DMS153 (cell line): ENCODE measurements around the gene INKA1.
A peak's percentile ranks its signal among the peaks of the same experiment; 100 is the strongest.
"Not testable (repeated sequence)": the region's sequence is repeated elsewhere in the genome, so short reads cannot be mapped to it uniquely, and the experiment has no call there.

Experiments
- DNase-seq: peaks from one replicate; lab custom pipeline; 2025; lab: John Stamatoyannopoulos, UW

The INKA1 gene

DNA sequence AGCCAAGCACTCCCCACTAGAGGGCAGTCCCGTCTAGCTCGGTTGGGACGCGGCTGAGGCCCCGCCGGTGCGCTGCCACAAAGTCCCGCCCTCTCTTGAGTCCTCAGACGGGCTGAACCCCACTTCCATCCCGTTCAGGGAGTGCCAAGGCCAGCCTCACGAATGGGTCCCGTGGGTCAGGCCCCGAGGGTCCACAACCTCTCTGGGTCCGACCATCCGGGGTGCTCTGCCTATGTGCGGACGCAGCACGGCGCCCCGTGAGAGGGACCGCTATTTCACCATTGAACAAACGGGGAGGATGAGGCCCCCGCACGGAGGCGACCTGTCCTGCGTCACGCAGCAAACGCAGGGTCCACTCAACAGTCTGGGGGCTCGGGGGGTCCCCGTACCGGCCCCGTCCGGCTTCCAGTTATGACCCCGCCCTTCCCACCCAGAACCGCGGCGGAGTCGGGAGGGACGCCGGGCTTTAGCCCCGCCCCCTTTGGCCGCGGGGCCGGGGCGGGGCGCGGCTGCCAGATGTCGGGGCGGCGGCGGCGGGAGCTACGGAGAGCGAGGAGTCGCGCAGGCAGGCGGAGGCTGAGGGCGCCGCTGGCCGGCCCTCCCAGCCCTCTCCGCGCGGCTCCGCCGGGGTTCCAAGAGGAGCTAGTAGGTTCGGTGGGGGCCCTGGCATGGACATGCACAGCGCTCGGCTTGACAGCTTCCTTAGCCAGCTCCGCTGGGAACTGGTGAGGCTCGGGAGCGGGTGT, at the start of gene INKA1:
INKA1 (plus strand) TSS at position 543 of the 746 bp plus-strand sequence; CDS start at position 675, 132 bp downstream.
- peak; percentile 29 for DNase-seq

DNA sequence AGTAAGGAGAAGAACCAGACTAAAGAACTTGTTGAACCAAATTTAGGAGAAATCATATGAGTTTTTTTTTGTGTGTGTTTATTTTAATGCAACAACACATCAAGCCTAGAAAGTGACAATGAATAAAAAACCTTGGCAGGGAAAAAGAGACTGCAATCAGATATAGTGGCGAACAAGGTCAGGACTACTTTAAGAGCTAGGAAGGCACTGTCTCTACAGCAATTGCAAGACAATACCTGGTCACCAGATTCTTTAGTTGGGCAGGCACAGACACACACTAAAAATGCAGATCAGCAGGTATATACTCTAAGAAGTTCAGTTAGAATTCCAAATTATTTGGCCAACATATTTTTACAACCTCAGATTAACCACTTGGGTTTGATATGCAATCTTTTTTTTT, 48.5 kb upstream of the INKA1 start:
- DNase-seq = no peak

DNA sequence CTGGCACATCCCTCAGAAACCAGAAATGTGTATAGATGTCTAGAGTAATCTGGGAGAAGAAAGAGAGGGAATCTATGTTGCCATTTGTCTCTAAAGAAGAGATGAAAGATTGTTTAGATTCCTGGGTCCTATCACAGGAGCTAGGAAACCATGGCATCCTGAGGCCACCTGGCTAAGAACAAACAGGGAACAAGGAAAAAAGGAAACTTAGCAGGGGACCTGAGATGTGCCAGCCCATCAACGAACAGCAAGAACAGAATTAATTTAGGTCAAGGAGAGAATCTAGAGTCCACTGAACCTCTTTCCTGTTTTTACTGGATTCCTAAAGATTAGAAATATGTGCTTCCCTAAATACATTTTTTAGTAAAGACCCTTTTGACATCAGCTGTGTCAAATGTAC, 47.0 kb upstream of the INKA1 start:
- DNase-seq = no peak

DNA sequence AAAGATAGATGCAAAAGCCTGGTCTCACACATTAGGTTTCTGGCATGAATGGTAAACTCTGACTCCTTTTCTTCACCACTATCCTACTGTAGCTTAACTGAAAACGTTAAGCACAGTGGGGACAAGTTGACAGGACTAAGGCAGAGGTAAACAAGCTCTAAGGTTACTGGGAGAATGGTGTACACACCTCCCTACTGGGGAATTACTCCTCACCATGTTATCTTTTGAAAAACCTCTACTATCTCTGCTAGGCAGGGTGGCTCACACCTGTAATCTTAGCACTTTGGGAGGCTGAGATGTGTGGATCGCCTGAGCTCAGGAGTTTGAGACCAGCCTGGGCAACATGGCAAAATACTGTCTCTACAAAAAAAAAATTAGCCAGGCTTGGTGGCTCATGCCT, 45.9 kb upstream of the INKA1 start:
- no peak for DNase-seq

DNA sequence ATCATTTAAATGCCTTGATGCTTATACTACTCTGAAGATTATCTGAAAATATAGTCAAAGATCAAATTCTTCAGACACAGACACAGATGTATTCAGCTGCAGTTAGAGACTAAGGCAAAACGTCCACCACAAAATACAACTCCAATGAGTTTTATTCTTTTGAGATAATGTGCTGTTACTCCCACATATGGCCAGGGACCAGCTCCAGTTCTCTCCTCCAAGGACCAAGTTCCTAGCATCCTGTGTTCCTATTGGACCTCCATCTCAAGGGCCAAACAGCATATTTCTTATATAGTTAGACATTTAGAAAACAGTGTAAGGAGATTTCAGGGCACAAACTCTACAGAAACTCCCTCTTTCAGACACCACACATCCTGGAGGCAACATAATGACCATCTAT, 43.8 kb upstream of the INKA1 start:
- no peak for DNase-seq

DNA sequence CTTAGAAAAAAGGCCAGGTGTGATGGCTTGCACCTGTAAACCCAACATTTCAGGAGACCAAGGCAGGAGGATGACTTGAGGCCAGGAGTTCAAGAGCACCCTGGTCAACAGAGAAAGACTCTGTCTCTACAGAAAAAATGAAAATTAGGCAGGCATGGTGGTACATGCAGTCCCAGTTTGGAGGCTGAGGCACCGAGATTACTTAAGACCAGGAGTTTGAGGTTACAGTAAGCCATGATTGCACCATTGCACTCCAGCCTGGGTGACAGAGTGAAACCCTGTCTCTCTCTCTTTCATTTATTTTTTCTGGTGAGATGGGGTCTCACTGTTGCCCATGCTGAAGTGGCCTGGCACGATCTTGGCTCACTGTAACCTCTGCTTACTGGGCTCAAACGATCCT, 41.4 kb upstream of the INKA1 start:
- no peak for DNase-seq

DNA sequence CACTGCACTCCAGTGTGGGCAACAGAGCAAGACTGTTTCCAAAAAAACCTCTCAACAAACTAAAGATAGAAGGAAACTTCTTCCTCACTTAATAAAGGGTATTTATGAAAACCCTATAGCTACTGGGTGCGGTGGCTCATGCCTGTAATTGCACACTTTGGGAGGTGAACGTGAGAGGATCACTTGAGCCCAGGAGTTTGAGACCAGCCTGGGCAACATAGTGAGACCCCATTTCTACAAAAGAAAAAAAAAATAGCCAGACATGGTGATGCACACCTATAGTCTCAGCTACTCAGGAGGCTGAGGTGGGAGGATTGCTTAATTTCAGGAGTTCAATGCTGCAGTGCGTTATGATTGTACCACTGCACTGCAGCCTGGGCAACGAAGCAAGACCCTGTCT, 39.1 kb upstream of the INKA1 start:
- DNase-seq = no peak

DNA sequence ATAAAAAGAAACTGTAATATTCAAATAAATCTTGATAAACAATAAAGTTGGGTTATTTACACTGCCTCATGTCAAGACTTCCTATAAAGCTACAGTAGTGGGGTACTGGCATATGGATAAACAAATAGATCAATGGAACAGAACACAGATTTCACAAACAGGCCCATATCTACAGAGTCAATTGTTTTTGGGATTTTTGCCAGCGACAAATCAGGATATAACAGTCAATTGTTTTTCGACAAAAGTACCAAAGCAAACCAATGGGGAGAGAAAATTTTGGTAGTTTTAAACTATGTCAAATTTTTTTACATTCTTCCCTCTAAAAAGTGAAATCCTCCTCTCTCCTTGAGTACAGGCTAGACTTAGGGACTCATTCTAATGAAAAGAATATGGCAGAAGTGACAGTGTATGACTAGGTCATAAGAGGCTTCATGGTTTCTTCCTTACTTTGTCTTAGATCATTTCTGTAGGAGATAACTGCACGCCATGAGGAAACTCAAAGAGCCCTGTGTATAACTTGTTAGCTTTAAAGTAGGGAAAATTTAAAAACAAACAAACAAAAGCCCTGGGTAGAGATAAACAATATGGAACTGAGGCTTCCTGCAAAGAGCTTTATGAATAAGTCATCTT, 33.7 kb upstream of the INKA1 start:
- no peak for DNase-seq

DNA sequence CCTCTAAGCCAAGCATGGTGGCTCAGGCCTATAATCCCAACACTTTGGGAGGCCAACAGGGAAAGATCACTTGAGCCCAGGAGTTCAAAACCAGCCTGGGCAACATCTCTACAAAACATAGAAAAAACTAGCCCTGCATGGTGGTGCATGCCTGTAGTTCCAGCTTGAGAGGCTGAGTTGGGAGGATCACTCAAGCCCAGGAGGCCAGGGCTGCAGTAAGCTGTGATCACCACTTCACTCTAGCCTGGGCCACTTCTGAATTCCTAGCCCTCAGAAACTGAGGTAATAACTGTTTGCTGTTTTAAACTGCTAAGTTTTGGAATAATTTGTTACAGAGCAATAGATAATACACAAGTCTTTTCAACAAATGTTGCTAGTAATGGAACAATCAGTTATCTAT, 33.1 kb upstream of the INKA1 start:
- no peak for DNase-seq

DNA sequence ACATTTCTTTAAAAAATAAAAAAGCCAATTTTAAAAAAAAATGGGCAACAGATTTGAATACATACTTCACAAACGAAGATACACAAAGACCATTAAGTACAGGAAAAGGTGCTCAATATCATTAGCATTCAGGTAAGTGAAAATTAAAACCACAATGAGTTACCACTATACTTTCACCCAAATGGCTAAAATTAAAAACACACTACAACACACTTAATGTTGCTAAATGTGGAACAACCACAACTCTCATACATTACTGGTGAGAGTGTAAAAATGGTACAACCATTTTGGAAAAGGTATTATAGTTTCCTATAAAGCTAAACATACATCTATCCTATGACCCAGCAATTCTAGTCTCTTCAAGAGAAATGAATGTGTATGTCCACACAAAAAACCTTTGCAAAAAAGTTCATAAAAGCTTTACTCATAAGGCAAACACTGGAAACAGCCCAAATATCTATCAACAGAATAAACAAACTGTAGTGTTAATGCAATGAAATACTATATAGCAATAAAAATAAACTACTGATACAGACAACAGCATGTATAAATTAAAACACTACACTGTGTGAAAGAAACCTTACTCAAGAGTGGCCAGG, 31.6 kb upstream of the INKA1 start:
- no peak for DNase-seq

DNA sequence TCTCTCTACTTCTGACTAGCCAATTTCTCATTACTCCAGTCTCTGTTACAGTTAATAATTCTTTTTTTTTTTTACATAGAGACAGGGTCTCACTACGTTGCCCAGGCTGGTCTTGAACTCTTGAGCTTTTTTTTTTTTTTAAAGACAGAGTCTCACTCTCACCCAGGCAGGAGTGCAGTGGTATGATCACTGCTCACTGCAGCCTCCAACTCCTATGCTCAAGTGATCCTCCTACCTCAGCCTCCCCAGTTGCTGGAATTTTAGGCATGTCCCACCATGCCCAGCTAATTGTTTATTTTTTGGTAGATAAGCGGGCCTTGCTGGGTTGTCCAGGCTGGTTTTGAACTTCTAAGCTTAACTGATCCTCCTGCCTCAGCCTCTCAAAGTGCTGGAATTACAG, 30.4 kb upstream of the INKA1 start:
- DNase-seq = no peak

DNA sequence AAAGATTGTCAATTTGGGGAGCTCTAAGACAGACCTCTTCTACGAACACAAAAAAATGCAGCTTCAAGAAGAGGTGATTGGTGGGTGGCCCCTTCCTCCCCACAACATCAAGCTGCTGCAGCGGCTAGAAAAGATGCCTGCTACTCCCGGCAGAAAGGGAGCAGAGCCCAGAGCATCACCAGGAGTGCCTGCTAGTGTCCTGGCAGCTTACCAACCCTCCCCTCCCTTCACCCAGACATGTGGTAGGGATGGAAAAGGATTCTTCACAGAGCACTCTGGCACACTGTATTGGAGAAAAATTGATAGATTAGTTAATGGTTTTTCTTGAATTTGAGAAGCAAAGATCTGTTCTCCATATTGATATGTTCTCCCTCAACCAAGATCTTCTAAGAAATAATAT, 27.5 kb upstream of the INKA1 start:
- no peak for DNase-seq

DNA sequence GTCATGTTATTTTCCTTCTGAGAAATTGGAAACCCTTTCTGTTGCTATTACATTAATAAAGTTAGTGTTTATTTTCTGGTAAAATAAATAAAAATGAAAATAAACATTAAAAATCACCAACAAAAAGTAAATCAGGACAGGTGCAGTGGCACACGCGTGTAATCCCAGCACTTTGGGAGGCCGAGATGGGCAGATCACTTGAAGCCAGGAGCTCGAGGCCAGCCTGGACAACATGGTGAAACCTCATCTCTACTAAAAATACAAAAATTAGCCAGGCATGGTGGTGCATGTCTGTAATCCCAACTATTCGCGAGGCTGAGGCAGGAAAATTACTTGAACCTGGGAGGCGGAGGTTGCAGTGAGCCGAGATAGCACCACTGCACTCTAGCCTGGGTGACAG, 27.0 kb upstream of the INKA1 start:
- not testable (repeated sequence) for DNase-seq

DNA sequence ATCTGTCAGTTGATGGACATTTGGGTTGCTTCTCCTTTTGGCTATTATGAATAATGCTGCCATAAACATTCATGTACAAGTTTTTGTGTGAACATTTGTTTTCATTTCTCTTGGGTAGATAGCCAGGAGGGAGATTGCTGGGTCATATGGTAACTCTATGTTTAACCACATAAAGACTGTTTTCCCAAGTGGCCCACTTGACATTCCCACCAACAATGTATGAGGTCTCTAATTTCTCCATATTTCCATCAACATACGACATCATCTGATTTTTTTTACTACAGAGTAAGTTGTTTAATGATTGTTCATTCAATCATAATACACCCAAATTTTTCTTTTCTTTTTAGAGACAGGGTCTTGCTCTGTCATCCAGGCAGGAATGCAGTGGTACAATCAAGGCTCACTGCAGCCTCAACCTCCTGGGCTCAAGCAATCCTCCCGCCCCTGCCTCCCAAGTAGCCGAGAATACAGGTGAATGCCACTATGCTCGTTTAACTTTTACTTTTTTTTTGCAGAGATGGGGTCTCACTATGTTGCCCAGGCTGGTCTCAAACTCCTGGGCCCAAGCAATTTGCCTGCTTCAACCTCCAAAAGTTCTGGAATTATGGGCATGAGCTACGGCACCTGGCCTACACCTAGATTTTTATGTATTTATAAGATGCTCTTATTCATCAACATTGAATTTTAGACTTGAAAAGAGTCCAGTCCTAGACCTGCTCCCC, 23.5 kb upstream of the INKA1 start:
- DNase-seq = no peak

DNA sequence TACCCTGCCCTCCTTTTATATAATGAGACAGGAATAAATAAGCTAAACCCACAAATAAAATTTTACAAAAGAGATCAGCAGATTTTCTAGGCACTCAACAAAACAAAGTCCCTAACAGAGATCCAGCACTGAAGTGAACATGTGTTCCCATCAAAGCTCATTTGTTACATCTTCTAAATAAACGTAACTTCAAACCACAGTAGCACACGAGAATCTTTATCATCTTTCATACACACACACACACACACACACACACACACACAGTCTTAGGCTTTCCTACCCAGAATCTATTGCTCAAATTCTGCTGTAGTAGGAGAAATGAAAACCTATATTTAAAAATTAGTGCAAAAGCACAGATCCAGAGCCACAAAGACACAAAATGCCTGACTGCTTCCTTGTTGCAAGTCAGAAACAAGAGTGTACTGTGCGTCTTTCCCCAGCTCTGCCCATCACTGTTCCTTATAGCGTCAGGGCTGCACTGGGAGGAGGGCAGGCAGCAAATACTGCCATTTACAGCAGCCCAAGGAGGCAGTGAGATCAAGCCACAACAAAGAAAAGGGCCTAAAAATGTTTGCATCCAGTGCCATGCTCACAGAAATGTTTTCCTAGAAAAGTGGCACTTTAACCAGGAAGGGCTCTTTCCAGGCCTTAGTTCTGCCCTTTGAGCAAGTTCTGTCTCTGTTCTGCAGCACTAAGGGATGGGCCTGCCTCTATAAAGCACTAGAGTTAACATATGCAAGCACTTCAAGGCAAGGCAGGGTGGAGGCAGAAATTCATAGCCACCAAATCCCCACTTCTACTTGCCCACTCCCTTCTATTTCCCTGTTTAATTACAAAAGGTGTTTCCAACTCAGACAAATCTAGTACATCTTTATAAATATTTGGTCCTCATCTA, 22.7 kb upstream of the INKA1 start:
- no peak for DNase-seq

DNA sequence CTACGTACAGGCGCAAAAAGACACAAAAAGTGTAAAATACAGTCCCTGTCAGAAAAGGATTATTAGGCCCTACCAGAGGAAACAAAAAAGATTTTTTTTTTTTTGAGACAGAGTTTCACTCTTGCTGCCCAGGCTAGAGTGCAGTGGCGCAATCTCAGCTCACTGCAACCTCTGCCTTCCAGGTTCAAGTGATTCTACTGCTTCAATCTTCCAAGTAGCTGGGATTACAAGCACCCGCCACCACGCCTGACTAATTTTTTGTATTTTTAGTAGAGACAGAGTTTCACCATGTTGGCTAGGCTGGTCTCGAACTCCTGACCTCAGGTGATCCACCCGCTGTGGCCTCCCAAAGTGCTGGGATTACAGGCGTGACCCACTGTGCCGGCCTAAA, 22.1 kb upstream of the INKA1 start:
- not testable (repeated sequence) for DNase-seq

DNA sequence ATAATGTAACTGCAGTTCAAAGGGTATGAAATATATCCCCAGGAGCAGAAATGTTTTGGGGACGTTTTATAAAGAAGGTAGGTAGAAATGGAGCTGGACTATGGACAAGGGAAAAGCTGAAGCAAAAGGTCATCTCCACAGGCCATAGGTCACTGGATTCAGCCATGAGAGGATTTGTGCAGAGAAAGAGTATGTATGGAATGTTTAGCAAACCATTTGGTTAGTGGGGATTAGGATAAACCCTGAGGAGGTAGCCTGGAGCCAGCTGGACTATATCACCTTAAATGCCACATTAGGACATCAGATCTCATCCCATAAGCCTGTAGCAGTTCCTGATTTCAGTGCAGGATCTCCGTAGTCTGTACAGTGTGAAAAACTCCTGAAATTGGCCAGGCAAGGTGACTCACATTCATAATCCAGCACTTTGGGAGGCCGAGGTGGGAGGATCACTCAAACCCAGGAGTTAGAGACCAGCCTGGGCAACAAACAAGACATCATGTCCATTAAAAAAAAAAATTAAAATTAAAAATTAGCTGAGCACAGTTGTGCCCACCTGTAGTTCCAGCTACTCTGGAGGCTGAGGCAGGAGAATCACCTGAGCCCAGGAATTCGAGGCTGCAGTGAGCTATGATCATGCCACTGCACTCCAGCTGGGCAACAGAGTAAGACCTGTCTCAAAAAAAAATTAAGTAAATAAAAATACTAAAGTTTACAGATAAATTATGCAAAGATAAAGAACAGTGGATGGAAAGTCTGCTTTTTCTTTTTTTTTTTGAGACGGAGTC, 21.5 kb upstream of the INKA1 start:
- no peak for DNase-seq

DNA sequence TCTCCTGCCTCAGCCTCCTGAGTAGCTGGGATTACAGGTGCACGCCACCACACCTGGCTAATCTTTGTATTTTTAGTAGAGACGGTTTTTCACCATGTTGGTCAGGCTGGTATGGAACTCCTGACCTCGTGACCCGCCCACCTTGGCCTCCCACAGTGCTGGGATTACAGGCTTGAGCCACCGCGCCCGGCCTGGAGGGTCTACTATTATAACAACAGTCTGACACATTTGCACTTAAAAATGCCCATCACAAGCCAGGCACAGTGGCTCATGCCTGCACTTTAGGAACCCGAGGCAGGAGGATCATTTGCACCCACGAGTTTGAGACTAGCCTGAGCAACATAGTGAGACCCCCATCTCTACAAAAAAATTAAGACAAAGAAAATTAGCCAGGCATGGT, 20.8 kb upstream of the INKA1 start:
- not testable (repeated sequence) for DNase-seq

DNA sequence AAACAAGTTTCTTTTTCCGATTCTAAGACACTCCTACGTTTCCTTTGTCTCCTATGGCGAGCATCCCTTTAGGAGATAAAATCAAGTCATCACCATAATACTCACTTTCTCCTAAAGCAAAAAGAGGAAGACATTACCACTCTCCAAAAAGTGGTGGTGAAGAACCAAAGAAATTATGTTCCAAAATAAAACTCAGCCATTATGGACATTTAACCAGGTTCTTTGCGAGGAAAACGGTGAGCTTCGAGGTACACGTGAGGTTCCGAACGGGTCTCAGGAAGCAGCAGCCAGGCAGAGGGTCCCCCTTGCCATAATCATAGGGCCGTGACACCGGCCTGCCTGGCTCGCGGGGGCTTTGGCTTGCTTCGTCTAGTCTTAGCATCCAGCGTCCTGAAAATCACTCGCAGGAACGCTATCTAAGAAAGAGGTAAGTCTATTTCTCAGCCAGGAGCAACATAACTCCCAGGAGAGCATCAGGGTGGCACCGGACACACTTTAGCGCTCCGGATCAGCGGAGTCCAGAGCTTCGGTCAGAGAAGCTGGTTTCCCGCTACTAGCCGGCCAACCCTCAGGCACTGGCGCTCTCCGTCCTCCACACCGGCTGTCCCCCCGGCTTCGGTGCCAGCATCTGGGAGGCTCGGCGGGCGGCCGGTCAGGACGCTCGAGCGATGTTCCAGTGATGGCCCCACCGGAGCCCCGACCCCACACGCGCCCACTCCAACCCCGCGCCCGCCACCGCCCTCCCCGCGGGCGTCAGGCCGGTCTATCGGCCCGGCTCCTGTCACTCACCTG, 17.3 kb upstream of the INKA1 start:
- DNase-seq = no peak
